GM19324 (cell line): Measurements from ENCODE around the gene NPS.

Source experiments
- ATAC-seq: cut with Tn5 transposase; IDR thresholded peaks from one replicate; pipeline ENCODE4 v1.9.1; 2021; ENCODE audit warnings: mild to moderate bottlenecking, moderate library complexity; ENCODE audit not compliant: unreplicated experiment, low FRiP score

NPS gene

GRCh38 chr10:127549009-127549408 is at the start of gene NPS:
NPS (plus strand) TSS chr10:127549309; CDS start chr10:127549369, 60 bp downstream.
- no peak for ATAC-seq

- no peak for ATAC-seq
Measured at GRCh38 chr10:127500127-127500526, 49.0 kb upstream of the NPS start.

- no peak for ATAC-seq
Measured at GRCh38 chr10:127506094-127506493, 43.0 kb upstream of the NPS start.

GRCh38 chr10:127522298-127522697 is 26.8 kb upstream of the NPS start:
- no peak for ATAC-seq

GRCh38 chr10:127523476-127523875 is 25.6 kb upstream of the NPS start:
- ATAC-seq = no peak

GRCh38 chr10:127524229-127524628 is 24.9 kb upstream of the NPS start:
- ATAC-seq = no peak

- no peak for ATAC-seq
Measured at GRCh38 chr10:127524908-127525665, 24.0 kb upstream of the NPS start.

GRCh38 chr10:127525686-127526085 is 23.4 kb upstream of the NPS start:
- no peak for ATAC-seq

- no peak for ATAC-seq
Measured at GRCh38 chr10:127526161-127526560, 22.9 kb upstream of the NPS start.

GRCh38 chr10:127527320-127527719 is 21.8 kb upstream of the NPS start:
- no peak for ATAC-seq

GRCh38 chr10:127527891-127528290 is 21.2 kb upstream of the NPS start:
- no peak for ATAC-seq

- no peak for ATAC-seq
Measured at GRCh38 chr10:127532193-127532592, 16.9 kb upstream of the NPS start.

- no peak for ATAC-seq
Measured at GRCh38 chr10:127532659-127533058, 16.4 kb upstream of the NPS start.

- no peak for ATAC-seq
Measured at GRCh38 chr10:127534074-127534473, 15.0 kb upstream of the NPS start.

- no peak for ATAC-seq
Measured at GRCh38 chr10:127534496-127534895, 14.6 kb upstream of the NPS start.

- ATAC-seq = no peak
Measured at GRCh38 chr10:127535802-127536515, 13.2 kb upstream of the NPS start.

GRCh38 chr10:127536972-127537760 is 11.9 kb upstream of the NPS start:
- no peak for ATAC-seq

GRCh38 chr10:127537924-127538323 is 11.2 kb upstream of the NPS start:
- ATAC-seq = no peak

- ATAC-seq = no peak
Measured at GRCh38 chr10:127548022-127548421, 1.1 kb upstream of the NPS start.

GRCh38 chr10:127550861-127551260 is 1.8 kb downstream of the NPS start:
- ATAC-seq = no peak

GRCh38 chr10:127552446-127552845 is 3.3 kb downstream of the NPS start:
- ATAC-seq = no peak
